ENCODE measurements around the gene TMEM91.

The TMEM91 gene

DNA sequence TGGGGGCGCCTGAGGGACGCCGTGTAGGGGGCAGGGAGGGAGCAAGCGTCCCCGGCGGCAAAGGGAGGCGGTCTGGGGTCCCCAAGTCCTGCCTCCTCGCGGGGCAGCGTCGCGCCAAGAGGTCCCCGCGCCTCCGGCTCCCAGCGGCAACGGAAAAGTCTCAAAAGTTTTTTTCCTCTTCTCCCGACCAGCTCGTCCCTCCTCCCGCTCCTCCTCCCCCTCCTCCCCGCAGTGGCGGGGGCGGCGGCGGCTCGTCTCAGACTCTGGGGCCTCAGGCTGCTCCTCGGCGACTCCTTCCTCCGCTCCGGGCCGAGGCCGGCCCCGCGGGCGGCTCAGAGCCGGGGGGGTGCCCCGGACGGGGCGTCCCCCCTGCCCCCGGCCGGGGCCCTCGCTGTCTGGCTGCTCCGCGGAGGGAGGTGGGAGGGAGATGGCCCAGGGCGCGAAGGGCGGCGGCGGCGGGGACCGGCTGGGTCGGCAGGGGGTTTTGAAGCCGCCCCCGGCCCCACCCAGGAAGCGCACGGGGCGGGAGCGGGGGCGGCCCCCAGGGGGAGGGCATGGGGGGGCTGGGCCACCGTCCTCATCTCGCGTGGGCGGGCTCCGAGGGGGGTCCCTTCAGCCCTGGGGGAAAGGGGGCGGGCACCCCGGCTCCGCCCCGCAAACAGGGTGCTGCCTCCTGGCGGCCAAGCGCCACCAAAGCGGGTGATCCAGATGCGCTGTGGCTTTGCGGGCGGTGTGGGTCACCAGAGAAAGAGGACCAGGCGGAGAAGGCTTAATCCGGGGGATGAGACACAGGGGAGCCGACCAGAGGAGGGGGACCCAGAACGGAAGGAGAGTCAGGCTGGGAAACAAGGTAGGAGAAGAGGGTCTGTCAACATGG is 22.6 kb upstream of the TMEM91 start, which contains the start of gene TGFB1:
Gene TGFB1 (minus strand): TSS at position 457 of the 877 bp plus-strand sequence. CDS start 878 bp downstream, outside the sequence.
- Histone ChIP-seq H3K4me3 (ENCODE audit: low read length) (peak within 1 kb of the TSS; percentile 65), H3K4me1 (ENCODE audit: insufficient read depth, low read length) (0 out of 2 replicates have a peak, but pooled peaks cover 4% of the 10 kb centered on the region), H3K36me3 (ENCODE audit: insufficient read depth, low read length) (no peaks in the 10 kb centered on the region), H3K9ac (ENCODE audit: low read depth, low read length) (peak within 1 kb of the TSS; percentile 58; the same call in 1 of the 2 replicates), H3K27ac (ENCODE audit: low read depth, low read length) (no peak within 1 kb of the TSS), H3K9me3 (ENCODE audit: insufficient read depth, low read depth, low read length) (no peaks in the 10 kb centered on the region), H3K27me3 (ENCODE audit: insufficient read depth, low read length) (peaks cover 40% of the 10 kb centered on the region)
- 1% methylated on average over 78 of the region's 78 CpGs for WGBS

- Histone ChIP-seq H3K27me3 (ENCODE audit: insufficient read depth, low read length) (peaks cover 40% of the 10 kb centered on the region), H3K27ac (ENCODE audit: low read depth, low read length) (no peak overlapping the region), H3K36me3 (ENCODE audit: insufficient read depth, low read length) (no peaks in the 10 kb centered on the region), H3K4me3 (ENCODE audit: low read length) (peak overlapping the region; percentile 65), H3K9ac (ENCODE audit: low read depth, low read length) (no peak overlapping the region), H3K4me1 (ENCODE audit: insufficient read depth, low read length) (0 out of 2 replicates have a peak, but pooled peaks cover 4% of the 10 kb centered on the region), H3K9me3 (ENCODE audit: insufficient read depth, low read depth, low read length) (no peaks in the 10 kb centered on the region)
- 91% methylated on average over 23 of the region's 23 CpGs for WGBS
Observed at GRCh38 chr19:41354343-41354953, 21.9 kb upstream of the TMEM91 start.

DNA sequence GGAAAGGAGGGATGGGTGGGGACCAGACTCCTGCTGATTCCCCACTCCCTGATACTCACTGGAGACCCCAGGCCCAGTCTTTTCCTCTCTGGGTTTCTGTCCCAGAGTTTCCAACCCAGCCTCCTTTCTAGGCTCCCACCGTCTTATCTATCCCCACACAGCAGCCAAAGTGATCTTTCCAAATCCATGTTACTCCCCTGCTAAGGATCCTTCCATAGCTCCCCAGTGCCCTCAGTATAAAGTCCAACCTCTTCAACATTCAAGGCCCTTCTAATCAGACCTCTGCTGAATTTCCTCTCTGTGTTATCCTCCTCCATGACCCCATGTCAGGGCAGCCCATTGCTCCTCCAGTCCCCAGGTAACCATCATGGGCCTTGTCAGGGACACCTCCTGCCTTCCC is 21.3 kb upstream of the TMEM91 start:
- Histone ChIP-seq H3K4me3 (ENCODE audit: low read length) (no peak overlapping the region), H3K27ac (ENCODE audit: low read depth, low read length) (no peak overlapping the region), H3K36me3 (ENCODE audit: insufficient read depth, low read length) (no peaks in the 10 kb centered on the region), H3K4me1 (ENCODE audit: insufficient read depth, low read length) (0 out of 2 replicates have a peak, but pooled peaks cover 4% of the 10 kb centered on the region), H3K27me3 (ENCODE audit: insufficient read depth, low read length) (peaks cover 34% of the 10 kb centered on the region), H3K9ac (ENCODE audit: low read depth, low read length) (no peak overlapping the region), H3K9me3 (ENCODE audit: insufficient read depth, low read depth, low read length) (no peaks in the 10 kb centered on the region)
- WGBS, result 81% methylated on average over 1 of the region's 1 CpG

- Histone ChIP-seq H3K9ac (ENCODE audit: low read depth, low read length) (no peak overlapping the region), H3K4me1 (ENCODE audit: insufficient read depth, low read length) (0 out of 2 replicates have a peak, but pooled peaks cover 4% of the 10 kb centered on the region), H3K9me3 (ENCODE audit: insufficient read depth, low read depth, low read length) (no peaks in the 10 kb centered on the region), H3K4me3 (ENCODE audit: low read length) (no peak overlapping the region), H3K36me3 (ENCODE audit: insufficient read depth, low read length) (no peaks in the 10 kb centered on the region), H3K27me3 (ENCODE audit: insufficient read depth, low read length) (peaks cover 26% of the 10 kb centered on the region), H3K27ac (ENCODE audit: low read depth, low read length) (no peak overlapping the region)
- 92% methylated on average over 3 of the region's 3 CpGs for WGBS
Observed at GRCh38 chr19:41355802-41356201, 20.5 kb upstream of the TMEM91 start.

DNA sequence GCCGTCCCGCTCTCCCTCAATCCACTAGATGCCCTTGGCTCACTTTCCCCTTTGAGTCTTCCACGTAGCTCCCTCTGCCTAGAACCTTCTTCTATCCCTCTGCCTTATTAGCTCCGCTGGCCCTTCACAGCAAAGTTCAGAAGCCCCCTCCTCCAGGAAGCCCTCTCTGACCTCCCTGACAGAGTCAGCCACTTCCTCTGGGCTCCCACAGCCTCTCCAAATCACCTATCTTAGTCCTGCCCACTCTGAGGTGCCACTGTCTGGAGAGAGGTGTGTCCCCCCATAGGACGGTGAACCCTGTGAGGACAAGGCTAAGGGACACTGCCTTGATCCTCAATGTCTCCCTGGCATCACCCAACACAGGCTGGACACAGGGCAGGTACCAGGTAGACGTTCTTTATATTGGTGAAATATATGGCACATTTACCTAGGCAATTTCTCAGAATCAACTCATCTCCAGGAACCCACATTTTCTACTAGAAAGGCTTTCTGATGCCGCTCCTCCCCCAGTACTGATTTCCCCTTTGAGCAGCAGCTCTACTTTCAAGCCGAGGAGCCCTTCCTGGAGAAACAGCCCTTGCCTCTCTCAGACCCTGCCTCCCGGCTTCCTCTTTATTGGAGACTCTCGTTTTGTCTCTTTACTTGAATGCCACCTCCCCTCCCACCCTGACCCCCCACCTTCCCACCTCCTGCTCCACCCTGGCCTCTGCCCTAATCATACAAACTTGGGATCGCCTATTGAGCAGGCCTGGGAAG is 19.2 kb upstream of the TMEM91 start:
- H3K4me1 ChIP-seq (ENCODE audit: insufficient read depth, low read length), result no peaks in the 10 kb centered on the region
- no peak overlapping the region for H3K9ac ChIP-seq (ENCODE audit: low read depth, low read length)
- no peaks in the 10 kb centered on the region for H3K36me3 ChIP-seq (ENCODE audit: insufficient read depth, low read length)
- no peak overlapping the region for H3K4me3 ChIP-seq (ENCODE audit: low read length)
- H3K27ac ChIP-seq (ENCODE audit: low read depth, low read length), result no peak overlapping the region
- WGBS, result 83% methylated on average over 10 of the region's 11 CpGs
- no peaks in the 10 kb centered on the region for H3K9me3 ChIP-seq (ENCODE audit: insufficient read depth, low read depth, low read length)
- peaks cover 13% of the 10 kb centered on the region for H3K27me3 ChIP-seq (ENCODE audit: insufficient read depth, low read length)

GRCh38 chr19:41357746-41358145 is 18.6 kb upstream of the TMEM91 start:
- Histone ChIP-seq H3K4me3 (ENCODE audit: low read length) (no peak overlapping the region), H3K4me1 (ENCODE audit: insufficient read depth, low read length) (no peaks in the 10 kb centered on the region), H3K9ac (ENCODE audit: low read depth, low read length) (no peak overlapping the region), H3K9me3 (ENCODE audit: insufficient read depth, low read depth, low read length) (no peaks in the 10 kb centered on the region), H3K27me3 (ENCODE audit: insufficient read depth, low read length) (peaks cover 7% of the 10 kb centered on the region; the same call in 1 of the 2 replicates), H3K36me3 (ENCODE audit: insufficient read depth, low read length) (no peaks in the 10 kb centered on the region), H3K27ac (ENCODE audit: low read depth, low read length) (no peak overlapping the region)
- 93% methylated on average over 13 of the region's 13 CpGs for WGBS

- peaks cover 3% of the 10 kb centered on the region; the same call in 1 of the 2 replicates for H3K4me1 ChIP-seq (ENCODE audit: insufficient read depth, low read length)
- WGBS, result 85% methylated on average over 1 of the region's 1 CpG
- H3K9ac ChIP-seq (ENCODE audit: low read depth, low read length), result no peak overlapping the region
- no peaks in the 10 kb centered on the region for H3K9me3 ChIP-seq (ENCODE audit: insufficient read depth, low read depth, low read length)
- H3K27me3 ChIP-seq (ENCODE audit: insufficient read depth, low read length), result no peaks in the 10 kb centered on the region
- no peaks in the 10 kb centered on the region for H3K36me3 ChIP-seq (ENCODE audit: insufficient read depth, low read length)
- no peak overlapping the region for H3K4me3 ChIP-seq (ENCODE audit: low read length)
- no peak overlapping the region for H3K27ac ChIP-seq (ENCODE audit: low read depth, low read length)
Observed at GRCh38 chr19:41359741-41360140, 16.6 kb upstream of the TMEM91 start.

GRCh38 chr19:41362143-41362847 is 14.0 kb upstream of the TMEM91 start:
- Histone ChIP-seq H3K4me3 (ENCODE audit: low read length) (no peak overlapping the region), H3K9me3 (ENCODE audit: insufficient read depth, low read depth, low read length) (no peaks in the 10 kb centered on the region), H3K36me3 (ENCODE audit: insufficient read depth, low read length) (no peaks in the 10 kb centered on the region), H3K27ac (ENCODE audit: low read depth, low read length) (no peak overlapping the region), H3K4me1 (ENCODE audit: insufficient read depth, low read length) (peaks cover 4% of the 10 kb centered on the region; the same call in 1 of the 2 replicates), H3K9ac (ENCODE audit: low read depth, low read length) (no peak overlapping the region), H3K27me3 (ENCODE audit: insufficient read depth, low read length) (no peaks in the 10 kb centered on the region)
- WGBS, result 91% methylated on average over 8 of the region's 10 CpGs

DNA sequence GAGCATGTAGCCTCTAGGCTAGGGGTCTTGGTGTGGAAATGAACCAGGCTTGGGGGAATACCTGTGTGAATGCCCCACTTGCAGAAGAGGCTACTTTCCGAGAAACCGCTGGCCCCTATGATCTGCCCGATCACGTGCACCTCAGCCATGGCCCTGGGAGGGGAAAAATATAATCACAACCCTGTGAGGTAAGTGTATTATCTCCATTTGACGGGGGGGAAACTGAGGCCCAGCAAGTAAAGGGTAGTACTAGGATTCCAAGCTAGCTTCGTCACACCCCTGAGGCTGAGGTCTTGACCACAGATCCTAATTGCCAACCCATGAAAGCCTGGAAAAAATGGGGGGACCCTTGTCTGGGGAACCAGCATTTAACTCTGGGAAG is 13.0 kb upstream of the TMEM91 start:
- Histone ChIP-seq H3K36me3 (ENCODE audit: insufficient read depth, low read length) (no peaks in the 10 kb centered on the region), H3K4me1 (ENCODE audit: insufficient read depth, low read length) (peaks cover 4% of the 10 kb centered on the region; the same call in 1 of the 2 replicates), H3K9me3 (ENCODE audit: insufficient read depth, low read depth, low read length) (no peaks in the 10 kb centered on the region), H3K9ac (ENCODE audit: low read depth, low read length) (peak overlapping the region; percentile 95), H3K4me3 (ENCODE audit: low read length) (peak overlapping the region; percentile 85), H3K27me3 (ENCODE audit: insufficient read depth, low read length) (no peaks in the 10 kb centered on the region), H3K27ac (ENCODE audit: low read depth, low read length) (no peak overlapping the region)
- WGBS, result 57% methylated on average over 6 of the region's 6 CpGs

DNA sequence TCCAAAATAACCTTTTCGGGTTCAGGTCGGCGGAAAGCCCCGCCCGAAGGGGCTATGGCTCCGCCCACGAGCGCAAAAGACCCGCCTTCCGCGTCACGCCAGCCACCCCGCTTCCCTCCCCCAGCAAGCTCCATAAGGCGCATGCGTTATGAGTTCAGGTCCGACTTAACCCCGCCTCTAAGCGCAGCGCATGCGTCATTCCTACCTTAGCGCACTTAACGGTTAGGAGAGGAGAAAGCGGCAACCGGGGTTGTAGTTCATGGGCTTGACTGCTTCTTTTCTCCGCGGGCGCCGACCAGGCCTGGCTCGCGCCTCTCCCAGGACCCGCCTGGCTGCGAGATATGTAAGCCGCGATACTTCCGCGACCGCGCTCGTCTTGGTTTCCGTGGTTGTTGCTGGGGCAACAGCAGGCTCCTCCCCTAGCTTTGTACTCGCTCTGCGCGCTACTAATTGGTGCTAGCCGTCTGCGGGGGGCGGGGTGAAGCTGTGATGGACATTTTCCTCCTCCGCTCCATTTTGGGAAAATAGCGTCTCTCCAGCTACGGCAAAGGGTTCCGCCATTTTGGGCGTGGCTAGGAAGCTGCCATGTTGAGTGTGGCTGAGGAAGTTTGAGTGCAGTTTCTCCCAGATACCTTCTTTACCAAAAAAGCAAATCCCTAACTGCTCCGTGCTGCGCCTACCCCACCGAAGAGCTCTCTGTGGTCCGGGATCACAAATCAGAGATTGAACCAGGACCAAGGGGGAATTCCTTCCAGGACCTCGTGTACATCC is 12.4 kb upstream of the TMEM91 start, which contains the start of gene B9D2:
Gene B9D2 (minus strand): TSS at position 397 of the 771 bp plus-strand sequence. CDS start 630 bp downstream, outside the sequence.
- no peaks in the 10 kb centered on the region for H3K27me3 ChIP-seq (ENCODE audit: insufficient read depth, low read length)
- H3K4me1 ChIP-seq (ENCODE audit: insufficient read depth, low read length), result peaks cover 4% of the 10 kb centered on the region; the same call in 1 of the 2 replicates
- H3K4me3 ChIP-seq (ENCODE audit: low read length), result peak within 1 kb of the TSS; percentile 85
- no peaks in the 10 kb centered on the region for H3K9me3 ChIP-seq (ENCODE audit: insufficient read depth, low read depth, low read length)
- peak within 1 kb of the TSS; percentile 95 for H3K27ac ChIP-seq (ENCODE audit: low read depth, low read length)
- WGBS, result under 1% methylated on average over 53 of the region's 56 CpGs
- H3K36me3 ChIP-seq (ENCODE audit: insufficient read depth, low read length), result no peaks in the 10 kb centered on the region
- H3K9ac ChIP-seq (ENCODE audit: low read depth, low read length), result peak within 1 kb of the TSS; percentile 95
